Bronchial epithelial cell (primary cell): Measurements from ENCODE around the gene TRIM23. TPM values are rescaled to one million over a fixed set of nuclear protein-coding genes. Genes with fewer than 3 reads are reported as not detected.

ENCODE experiments used
- DNase-seq: peaks from one replicate; pipeline ENCODE4 v3.0.0-alpha.2; 2010; ENCODE audit warnings: low read depth
- FAIRE-seq: peaks from 2 replicates; lab custom pipeline; 2011; peaks lifted over from hg19 to GRCh38; lab: Jason Lieb, UNC
- H3K27me3 ChIP-seq: 2 replicates; pipeline ENCODE4 v1.5.1; 2011; ENCODE audit warnings: low read length; ENCODE audit not compliant: control insufficient read depth, insufficient read depth
- H3K36me3 ChIP-seq: 2 replicates; pipeline ENCODE4 v1.5.1; 2011; ENCODE audit warnings: low read length; ENCODE audit not compliant: control insufficient read depth, insufficient read depth
- H3K4me3 ChIP-seq: 2 replicates; pipeline ENCODE4 v1.5.1; 2011; ENCODE audit warnings: mild to moderate bottlenecking, low read depth, low read length, control low read depth
- CTCF ChIP-seq: IDR thresholded peaks from 2 replicates; pipeline ENCODE4 v1.5.1; 2011; ENCODE audit warnings: mild to moderate bottlenecking, moderate library complexity, low read length, control low read depth, inconsistent platforms; ENCODE audit not compliant: insufficient read depth, severe bottlenecking
- total RNA-seq: library from RNA; depleted of rRNA; stranded (reverse); fragments of >200 nt; gene quantifications from 2 replicates; pipeline ENCODE4 v1.2.1, GENCODE V29; 2014

The TRIM23 gene
- total RNA-seq, 1 donor from 2014 or later: 20.5 TPM

- TF ChIP-seq CTCF: no peak
- H3K27me3 ChIP-seq: no peaks in the 10 kb centered on the region
- DNase-seq: no peak
- no peak for FAIRE-seq
- H3K4me3 ChIP-seq: no peak overlapping the region
- no peaks in the 10 kb centered on the region for H3K36me3 ChIP-seq
These were observed 75.9 kb downstream of the TRIM23 start for GRCh38 chr5:65548281-65548680.

- TF ChIP-seq CTCF: no peak
- H3K4me3 ChIP-seq: no peak overlapping the region
- FAIRE-seq: no peak
- H3K27me3 ChIP-seq: no peaks in the 10 kb centered on the region
- H3K36me3 ChIP-seq: no peaks in the 10 kb centered on the region
- no peak for DNase-seq
These were observed 78.0 kb downstream of the TRIM23 start for GRCh38 chr5:65546141-65546540.

GRCh38 chr5:65544473-65544872 lies 79.7 kb downstream of the TRIM23 start:
- Histone ChIP-seq H3K27me3 (no peaks in the 10 kb centered on the region), H3K36me3 (no peaks in the 10 kb centered on the region), H3K4me3 (no peak overlapping the region)
- TF ChIP-seq CTCF: no peak
- no peak for FAIRE-seq
- DNase-seq: no peak

GRCh38 chr5:65539827-65540226 lies 84.3 kb downstream of the TRIM23 start:
- TF ChIP-seq CTCF: no peak
- DNase-seq (peak; percentile 49), FAIRE-seq (no peak)
- H3K4me3 ChIP-seq: no peak overlapping the region
- H3K27me3 ChIP-seq: no peaks in the 10 kb centered on the region
- no peaks in the 10 kb centered on the region for H3K36me3 ChIP-seq

Other genes starting within 250 kb of the TRIM23 start
- gene ADAMTS6, start 142.4 kb downstream of the TRIM23 start, total RNA-seq: 5.9 and 17.6 TPM in 2 replicates
- 2.1 and 4.2 TPM in 2 replicates for gene CENPK, start 61.2 kb downstream of the TRIM23 start, total RNA-seq
- gene PPWD1, start 61.0 kb downstream of the TRIM23 start, total RNA-seq: 21.4 and 24.7 TPM in 2 replicates
- gene SHLD3, start 694 bp upstream of the TRIM23 start, total RNA-seq: 3.4 and 4.1 TPM in 2 replicates
- gene TRAPPC13, start 694 bp upstream of the TRIM23 start, total RNA-seq: 21.6 and 24.1 TPM in 2 replicates
- gene SGTB, start 97.8 kb upstream of the TRIM23 start, total RNA-seq: 12.9 and 22.5 TPM in 2 replicates
- 20.0 and 40.3 TPM in 2 replicates for gene NLN, start 97.9 kb upstream of the TRIM23 start, total RNA-seq